ENCODE measurements around the gene LYG1.

Gene LYG1

GRCh38 chr2:99242151-99242550 lies 58.8 kb downstream of the LYG1 start:
- TF ChIP-seq CTCF (conservative IDR thresholded peaks at IDR 0.05; ENCODE audit: control insufficient read depth, insufficient read depth, low read depth, low read length): no peak
- H3K4me3 ChIP-seq (ENCODE audit: control insufficient read depth, low read depth, low read length): no peak overlapping the region
- DNase-seq (ENCODE audit: low read depth): no peak

- TF ChIP-seq CTCF (conservative IDR thresholded peaks at IDR 0.05; ENCODE audit: control insufficient read depth, insufficient read depth, low read depth, low read length): no peak
- no peak for DNase-seq (ENCODE audit: low read depth)
Measured at GRCh38 chr2:99240431-99240830, 60.6 kb downstream of the LYG1 start.

GRCh38 chr2:99238599-99238998 lies 62.4 kb downstream of the LYG1 start:
- no peak for DNase-seq (ENCODE audit: low read depth)
- H3K4me3 ChIP-seq (ENCODE audit: control insufficient read depth, low read depth, low read length): no peak overlapping the region
- no peak for TF ChIP-seq CTCF (conservative IDR thresholded peaks at IDR 0.05; ENCODE audit: control insufficient read depth, insufficient read depth, low read depth, low read length)

More at GRCh38 chr2:99240431-99240830, 60.6 kb downstream of the LYG1 start:
- no peak overlapping the region for H3K4me3 ChIP-seq (ENCODE audit: control insufficient read depth, low read depth, low read length)
